HG02642 (cell line): ENCODE results near the gene DDX39A.
"Not testable (repeated sequence)": the region's sequence is repeated elsewhere in the genome, so short reads cannot be mapped to it uniquely, and the experiment has no call there.

ENCODE experiments used
- ATAC-seq: cut with Tn5 transposase; IDR thresholded peaks from one replicate; pipeline ENCODE4 v1.9.1; 2021; ENCODE audit warnings: mild to moderate bottlenecking; ENCODE audit not compliant: unreplicated experiment, poor library complexity

Gene DDX39A

DNA sequence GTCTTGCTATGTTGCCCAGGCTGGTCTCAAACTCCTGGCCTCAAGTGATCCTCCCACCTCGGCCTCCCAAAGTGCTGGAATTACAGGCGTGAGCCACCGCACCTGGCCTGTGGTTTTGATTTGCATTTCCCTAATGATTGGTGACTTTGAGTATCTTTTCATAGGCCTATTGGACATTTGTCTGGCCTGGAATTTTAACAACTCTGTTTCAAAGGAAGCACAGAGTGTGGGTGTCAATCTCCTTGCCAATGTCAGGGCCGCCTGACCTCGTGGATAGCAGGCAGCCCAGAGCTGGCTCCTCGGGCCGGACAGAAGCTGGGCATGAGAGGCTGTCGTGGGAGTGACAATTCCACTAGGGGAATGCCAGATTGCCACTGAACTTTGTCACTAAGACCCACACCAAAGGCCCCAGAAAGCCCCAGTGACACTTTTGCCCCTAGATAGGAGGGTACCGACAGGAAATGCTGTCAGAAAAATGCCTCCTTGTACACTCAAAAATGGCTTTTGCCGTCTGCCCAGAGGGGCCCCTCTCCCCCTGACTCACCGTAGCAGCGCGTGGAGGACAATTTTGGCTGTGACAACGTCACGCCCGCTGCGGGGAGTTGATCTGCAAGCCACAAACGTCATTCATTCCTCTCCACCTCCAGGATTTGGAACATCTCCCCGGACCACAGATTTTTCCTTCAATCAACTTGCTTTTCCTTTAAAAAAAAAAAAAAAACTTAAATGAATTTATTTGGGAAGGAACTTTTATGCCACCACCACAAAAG lies 49.6 kb downstream of the DDX39A start:
- no peak for ATAC-seq

DNA sequence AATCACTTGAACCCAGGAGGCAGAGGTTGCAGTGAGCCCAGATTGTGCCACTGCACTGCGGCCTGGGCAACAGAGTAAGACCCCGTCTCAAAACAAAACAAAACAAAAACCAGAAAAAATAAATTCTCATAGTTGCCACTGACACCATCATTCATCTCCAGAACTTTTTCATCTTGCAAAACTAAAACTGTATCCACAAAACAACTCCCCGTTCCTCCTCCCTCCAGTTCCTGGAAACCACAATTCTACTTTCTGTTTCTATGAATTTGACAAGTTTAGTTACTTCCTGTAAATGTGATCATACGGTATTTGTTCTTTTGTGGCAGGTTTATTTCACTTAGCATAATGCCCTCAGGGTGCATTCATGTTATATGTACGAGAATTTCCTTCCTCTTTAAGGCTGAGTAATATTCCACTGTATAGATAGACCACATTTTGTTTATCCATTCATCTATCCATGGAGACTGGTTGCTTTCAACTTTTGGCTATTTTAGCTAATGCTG lies 51.1 kb downstream of the DDX39A start:
- ATAC-seq, result no peak

DNA sequence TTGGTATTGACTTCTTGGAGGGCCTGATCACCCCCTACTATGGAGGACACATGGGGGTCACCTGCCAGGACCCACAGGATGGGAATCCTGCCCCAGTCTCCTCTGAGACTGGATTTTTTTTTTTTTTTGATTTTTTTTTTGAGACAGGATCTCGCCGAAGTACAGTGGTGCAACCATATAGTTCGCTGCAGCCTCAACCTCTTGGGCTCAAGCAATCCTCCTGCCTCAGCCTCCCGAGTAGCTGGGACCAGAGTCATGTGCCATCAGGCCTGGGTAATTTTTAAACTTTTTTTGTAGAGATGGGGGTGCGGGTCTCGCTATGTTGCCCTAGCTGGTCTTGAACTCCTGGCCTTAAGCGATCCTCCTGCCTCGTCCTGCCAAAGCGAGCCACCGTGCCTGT lies 52.1 kb downstream of the DDX39A start:
- no peak for ATAC-seq

- peak; percentile 46 for ATAC-seq
Measured at GRCh38 chr19:14366529-14366928, 52.6 kb downstream of the DDX39A start.

DNA sequence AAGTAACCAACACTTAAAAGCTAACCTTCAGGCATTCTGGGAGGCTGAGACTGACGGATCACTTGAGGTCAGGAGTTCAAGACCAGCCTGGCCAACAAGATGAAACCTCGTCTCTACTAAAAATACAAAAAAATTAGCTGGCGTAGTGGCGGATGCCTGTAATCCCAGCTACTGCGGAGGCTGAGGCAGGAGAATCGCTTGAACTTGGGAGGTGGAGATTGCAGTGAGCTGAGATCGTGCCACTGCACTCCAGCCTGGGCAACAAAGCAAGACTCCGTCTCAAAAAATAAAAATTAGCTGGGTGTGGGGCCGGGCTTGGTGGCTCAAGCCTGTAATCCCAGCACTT lies 55.1 kb downstream of the DDX39A start:
- ATAC-seq, result not testable (repeated sequence)

- no peak for ATAC-seq
Measured at GRCh38 chr19:14363183-14364097, 55.7 kb downstream of the DDX39A start.

DNA sequence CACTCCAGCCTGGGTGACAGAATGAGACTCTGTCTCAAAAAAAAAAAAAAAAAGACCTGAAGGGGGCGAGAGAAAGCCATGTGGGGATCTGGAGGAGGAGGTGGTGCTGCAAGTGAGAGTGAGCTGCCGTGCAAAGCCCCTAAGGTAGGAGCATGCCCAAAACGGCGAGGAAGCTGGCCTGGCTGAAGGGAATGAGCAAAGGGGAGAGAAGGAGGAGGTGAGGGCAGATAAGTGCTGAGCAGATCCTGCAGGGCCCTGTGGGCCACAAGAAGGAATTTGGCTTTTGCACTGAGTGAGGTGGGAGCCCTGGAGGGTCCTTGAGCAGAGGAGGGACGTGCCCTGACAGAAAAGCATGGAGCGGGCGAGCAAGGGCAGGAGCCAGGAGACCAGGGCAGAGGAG lies 57.3 kb downstream of the DDX39A start:
- ATAC-seq, result no peak
